ENCODE measurements around the gene NR4A2.

GRCh38 chr2:156366753-156367152 is 34.2 kb upstream of the NR4A2 start:
- TF ChIP-seq CTCF (conservative IDR thresholded peaks at IDR 0.05; ENCODE audit: low read depth, low read length) (no peak), EZH2phosphoT487 (IDR thresholded peaks at IDR 0.05; ENCODE audit: borderline replicate concordance, low read length) (no peak)

All from PC-3 (cell line).